ENCODE data around the gene KIAA1210. TPM values are rescaled to one million over a fixed set of nuclear protein-coding genes. Genes with fewer than 3 reads are reported as not detected.
A peak's percentile ranks its signal among the peaks of the same experiment; 100 is the strongest.

The KIAA1210 gene
- total RNA-seq, 1 experiment from 2014 or later, result not detected

DNA sequence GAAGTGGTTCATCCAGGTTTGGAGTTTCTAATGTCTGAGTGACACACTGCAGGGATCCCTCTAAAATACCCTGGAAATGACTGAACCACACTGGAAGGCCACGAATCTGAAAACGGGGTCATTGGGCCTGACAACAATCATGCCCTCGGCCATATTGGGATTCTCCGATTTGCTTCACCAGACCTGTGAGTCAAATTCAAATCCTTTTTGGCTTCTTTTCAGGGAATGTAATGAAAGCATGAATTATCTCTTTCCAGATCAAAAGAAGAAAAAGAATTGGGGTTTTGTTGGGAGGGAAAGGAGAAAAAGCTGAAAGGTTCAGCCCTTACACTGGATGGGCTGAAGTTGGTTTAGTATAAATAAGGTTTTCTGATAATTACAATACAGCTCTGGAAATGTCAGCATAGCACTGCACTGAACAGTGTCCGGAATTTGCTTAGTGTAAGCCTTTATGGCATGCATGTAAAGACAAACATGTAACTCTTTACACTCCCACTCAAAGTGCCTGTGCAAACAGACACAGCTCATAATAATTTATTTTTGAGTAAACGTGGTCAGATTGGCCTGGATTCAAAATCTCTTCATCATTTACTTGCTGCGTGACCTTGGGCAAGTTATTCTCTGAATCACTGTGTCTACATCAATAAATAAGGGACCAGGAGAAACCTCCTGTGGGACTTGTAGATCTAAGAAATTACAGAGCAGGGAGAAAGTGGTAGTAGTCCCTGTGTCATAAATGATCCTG is 33.4 kb downstream of the KIAA1210 start:
- peak; percentile 7 for DNase-seq (ENCODE audit: low spot score)

DNA sequence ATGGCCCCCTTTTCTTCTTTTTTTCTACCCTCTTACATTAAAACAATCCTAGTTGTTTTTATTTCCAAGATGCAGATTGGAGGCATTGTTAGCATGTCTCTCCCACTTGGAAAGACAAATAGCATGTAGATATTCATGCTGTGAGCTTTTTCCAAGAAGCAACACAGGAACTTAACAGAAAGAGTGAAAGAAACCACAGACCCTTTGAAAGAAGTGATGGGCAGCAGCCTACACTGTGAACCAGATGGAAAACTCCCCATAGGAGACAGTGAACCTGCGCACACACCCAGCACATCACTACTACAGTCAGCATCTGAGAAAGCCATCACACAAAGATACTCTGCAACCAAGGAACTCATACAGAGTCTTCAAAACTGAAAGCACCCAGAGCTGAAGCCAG is 37.0 kb downstream of the KIAA1210 start:
- DNase-seq (ENCODE audit: low spot score), result no peak

- no peak for DNase-seq (ENCODE audit: low spot score)
These were observed 38.0 kb downstream of the KIAA1210 start for GRCh38 chrX:119089619-119090018.

- DNase-seq (ENCODE audit: low spot score), result no peak
These were observed 40.5 kb downstream of the KIAA1210 start for GRCh38 chrX:119087121-119087520.

GRCh38 chrX:119084766-119085165 is 42.8 kb downstream of the KIAA1210 start:
- no peak for DNase-seq (ENCODE audit: low spot score)

DNA sequence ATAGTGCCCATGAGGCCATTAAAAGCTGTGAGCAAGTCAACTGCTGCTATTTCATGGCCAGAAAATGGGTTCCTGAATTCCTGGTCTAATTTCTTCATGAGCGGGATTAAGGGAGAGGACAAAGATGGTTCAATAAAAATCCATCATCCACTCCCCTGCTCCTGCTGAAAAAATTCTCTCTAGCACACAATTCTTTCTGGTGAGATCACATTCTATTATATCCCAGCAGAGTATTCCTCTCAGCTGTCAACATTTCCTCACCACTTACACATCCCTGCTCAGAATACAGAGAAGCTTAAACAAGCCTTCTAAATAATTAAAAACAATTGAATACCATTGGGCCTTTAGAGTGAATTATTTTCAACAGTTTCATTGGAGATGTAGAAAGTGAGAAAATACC is 45.3 kb downstream of the KIAA1210 start:
- DNase-seq (ENCODE audit: low spot score), result no peak

- DNase-seq (ENCODE audit: low spot score), result no peak
These were observed 52.2 kb downstream of the KIAA1210 start for GRCh38 chrX:119075270-119076025.

DNA sequence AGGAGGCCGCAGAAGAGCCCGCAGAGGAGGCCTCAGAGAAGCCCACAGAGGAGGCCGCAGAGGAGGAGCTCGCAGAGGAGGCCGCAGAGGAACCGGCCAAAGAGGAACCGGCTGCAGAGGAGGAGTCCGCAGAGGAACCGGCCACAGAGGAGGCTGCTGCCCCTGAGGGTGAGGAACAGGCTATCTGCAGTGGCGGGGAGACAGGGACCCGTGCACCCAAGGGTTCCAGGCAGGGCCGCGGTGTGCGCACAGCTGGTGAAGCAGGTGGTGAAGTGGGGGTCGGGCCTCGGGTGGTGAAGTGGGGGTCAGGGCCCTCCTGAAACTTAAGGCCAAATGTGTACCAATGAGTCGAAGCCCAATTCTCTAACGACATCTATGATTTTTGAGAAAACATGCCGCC is 53.7 kb downstream of the KIAA1210 start:
- no peak for DNase-seq (ENCODE audit: low spot score)

DNA sequence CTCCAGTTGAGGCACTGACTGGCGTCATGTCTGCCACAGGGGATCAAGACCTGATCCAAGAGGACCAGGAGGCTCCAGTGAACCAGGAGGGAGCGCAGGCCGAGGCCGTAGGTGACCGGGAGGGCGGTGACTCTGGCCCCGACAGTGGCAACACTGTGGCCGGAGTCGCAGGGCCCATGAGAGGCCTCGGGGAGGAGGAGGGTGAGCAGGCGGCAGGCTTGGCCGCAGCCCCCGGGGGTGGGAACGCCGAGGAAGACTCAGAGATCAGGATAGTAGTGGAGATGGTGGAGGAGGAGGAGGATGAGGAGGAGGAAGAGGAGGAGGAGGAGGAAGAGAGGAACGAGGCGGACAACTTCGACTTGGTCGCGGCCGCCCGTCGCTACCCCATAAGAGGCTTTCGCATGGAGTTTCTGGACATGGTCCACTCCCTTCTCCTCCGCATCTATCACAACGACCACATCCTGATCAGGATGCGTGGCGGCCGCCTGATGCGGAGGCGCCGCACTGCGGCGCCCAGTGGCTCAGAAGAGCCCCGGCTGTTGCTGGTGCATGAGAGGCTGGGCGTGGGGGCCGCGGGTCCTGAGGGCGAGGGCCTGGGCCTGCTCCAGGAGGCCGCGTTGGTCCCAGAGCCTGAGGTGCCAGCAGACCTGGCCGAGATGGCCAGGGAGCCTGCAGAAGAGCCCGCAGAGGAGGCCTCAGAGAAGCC is 54.3 kb downstream of the KIAA1210 start:
- no peak for DNase-seq (ENCODE audit: low spot score)

DNA sequence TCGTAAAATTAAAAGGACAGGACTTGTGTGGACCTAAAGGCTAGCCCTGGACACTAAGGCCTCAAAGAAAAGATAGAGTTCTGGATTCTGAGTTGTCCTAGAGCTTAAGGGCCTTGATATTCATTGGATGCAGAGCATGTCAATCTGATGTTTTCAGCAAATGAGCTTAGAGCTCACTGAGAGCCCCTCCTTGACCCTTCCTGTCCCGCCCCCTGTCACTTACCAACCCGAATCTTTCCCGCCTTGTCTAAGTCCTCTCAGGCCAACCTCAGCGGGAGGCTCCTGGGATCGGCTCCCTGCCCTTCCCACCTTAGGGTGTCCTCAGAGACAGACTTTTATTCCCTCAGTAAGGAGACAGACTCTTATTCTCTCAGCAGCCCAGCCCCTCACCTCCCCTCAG is 54.9 kb downstream of the KIAA1210 start, which contains the start of gene CT47C1:
Gene CT47C1 (plus strand): TSS at position 250 of the 400 bp plus-strand sequence. CDS start 233 bp downstream, outside the sequence.
- no peak for DNase-seq (ENCODE audit: low spot score)

GRCh38 chrX:119071381-119071780 is 56.2 kb downstream of the KIAA1210 start:
- no peak for DNase-seq (ENCODE audit: low spot score)

DNA sequence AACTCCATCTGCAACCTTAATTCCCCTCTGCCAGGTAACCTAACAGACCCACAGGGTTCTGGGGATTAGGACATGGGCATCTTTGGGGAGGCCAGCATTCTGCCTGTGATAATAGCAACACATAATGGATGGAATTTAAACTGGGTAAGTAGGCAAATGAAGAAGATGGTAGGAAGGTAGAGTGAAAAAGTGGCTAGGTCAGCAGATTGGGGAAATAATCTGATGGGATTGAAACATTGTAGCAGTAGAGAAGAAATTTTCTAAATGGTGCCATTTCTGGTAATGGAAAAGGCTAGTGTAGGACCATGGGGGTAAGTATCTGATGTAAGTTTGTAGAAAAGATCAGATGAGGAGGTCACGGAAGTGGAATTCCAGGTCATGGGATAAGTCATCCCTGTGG is 57.9 kb downstream of the KIAA1210 start:
- DNase-seq (ENCODE audit: low spot score), result no peak

DNA sequence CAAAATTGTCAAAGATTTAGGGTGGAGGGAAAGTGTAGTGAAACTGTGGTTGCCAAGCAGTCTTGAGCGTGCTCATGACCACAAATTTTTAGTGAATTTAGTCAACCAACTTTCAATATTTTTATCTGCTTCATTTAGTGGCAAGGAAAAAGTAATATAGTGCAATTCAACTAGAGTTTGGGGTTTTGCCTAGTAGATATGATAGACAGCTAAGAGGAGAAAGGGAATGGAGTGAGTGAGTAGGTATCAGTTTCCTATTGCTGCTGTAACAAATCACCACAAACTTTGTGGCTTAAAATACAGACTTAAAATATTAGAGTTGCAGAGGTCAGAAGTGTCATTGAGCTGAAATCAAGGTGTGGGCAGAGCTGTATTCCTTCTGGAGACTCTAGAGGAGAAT is 58.5 kb downstream of the KIAA1210 start:
- DNase-seq (ENCODE audit: low spot score), result no peak

DNA sequence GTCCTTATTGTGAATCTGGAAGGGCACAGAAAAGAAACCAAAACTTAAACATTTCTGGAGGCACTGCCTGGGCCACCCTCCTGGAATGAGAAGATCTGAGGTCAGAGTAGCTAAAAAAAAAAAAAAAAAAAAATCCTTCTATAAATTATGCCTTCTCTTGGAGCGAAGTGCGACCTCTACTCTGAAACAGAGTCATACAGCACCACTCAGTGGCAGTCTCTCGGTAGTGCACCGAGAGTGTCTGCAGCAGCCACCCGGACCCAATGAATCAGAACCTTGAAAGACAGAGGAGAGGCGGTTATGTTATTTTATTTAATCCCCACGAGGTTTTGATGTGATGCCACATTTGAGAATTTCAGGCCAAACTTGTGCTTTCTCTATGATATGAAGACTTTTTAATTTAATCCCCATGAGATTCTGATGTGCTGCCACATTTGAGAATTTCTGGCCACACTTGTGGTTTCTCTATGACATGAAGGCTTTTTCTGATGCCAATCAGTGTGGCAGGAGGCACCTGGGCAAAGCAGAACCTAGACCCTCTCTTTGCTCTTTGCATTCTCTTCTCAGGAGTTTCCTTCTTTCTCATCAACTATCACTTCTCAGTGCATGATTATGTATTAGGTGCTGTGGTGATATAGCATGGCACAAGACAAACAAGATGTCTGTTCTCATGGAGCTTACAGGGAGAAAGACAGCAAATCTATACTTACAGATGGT is 60.4 kb downstream of the KIAA1210 start:
- peak; percentile 64 for DNase-seq (ENCODE audit: low spot score)

DNA sequence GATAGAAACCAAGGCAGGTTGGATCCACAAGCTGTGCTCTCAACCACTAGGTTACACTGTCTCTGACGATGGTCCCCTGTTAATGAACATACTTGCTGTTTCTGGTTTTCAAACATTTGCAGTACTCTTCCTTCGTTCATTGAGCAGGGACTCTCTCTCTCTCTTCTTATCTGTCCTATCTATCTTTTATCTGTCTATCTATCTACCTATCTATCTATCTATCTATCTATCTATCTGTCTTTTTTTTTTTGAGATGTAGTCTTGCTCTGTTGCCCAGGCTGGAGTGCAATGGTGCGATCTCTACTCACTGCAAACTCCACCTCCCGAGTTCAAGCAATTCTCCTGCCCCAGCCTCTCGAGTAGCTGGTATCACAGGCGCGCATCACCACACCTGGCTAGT is 64.2 kb downstream of the KIAA1210 start:
- no peak for DNase-seq (ENCODE audit: low spot score)

DNA sequence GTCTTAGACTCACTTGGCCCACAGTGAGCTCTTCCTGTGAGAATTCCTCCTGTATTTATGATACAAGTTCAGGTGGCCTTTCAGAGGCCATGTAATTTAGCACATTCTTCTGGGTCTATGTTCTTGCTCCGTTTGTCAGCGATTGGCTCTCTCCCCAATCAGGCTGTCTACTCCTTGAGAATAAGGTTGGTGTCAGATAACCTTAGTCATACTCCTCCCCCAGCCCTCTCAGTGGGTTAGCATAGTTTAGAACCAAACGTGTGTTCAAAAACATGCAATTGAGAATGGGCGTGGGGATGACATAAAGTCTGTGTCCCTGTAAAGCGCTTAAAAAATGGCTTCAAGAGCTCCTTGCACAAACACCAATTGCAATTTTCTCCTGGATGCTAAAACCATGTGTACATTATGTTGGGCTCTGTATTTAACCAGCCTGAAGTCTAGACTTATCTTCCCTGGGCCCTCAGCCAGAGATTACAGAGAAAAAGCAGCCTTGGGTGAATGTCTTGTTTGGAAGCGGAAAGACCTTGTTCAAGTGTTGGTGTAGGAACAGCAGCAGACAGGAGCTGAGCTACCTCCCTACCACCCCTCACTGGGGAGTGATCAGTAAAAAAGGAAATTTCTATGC is 64.8 kb downstream of the KIAA1210 start:
- DNase-seq (ENCODE audit: low spot score), result no peak

- DNase-seq (ENCODE audit: low spot score), result no peak
These were observed 71.9 kb downstream of the KIAA1210 start for GRCh38 chrX:119055687-119056086.

GRCh38 chrX:119045884-119046283 is 81.7 kb downstream of the KIAA1210 start:
- DNase-seq (ENCODE audit: low spot score), result no peak

DNA sequence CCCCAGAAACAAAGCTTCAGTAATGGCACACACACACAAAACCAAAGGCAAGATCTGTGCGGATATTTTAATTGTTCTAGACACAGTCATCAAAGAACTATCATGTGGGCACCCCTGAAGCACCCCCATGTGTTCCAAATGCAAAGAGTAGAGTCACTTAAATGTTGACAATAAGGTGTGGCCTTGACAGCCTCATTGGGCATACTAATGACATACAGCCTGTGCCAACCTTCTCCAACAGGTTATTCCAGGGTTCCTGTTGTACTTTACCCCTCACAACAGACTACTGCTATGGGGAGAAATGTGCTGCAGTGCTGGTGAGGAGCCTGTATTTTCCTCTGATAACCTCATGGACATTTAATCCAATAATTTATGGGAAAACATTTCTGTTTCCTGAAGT is 84.6 kb downstream of the KIAA1210 start:
- DNase-seq (ENCODE audit: low spot score), result no peak

GRCh38 chrX:119042040-119042439 is 85.6 kb downstream of the KIAA1210 start:
- no peak for DNase-seq (ENCODE audit: low spot score)

DNA sequence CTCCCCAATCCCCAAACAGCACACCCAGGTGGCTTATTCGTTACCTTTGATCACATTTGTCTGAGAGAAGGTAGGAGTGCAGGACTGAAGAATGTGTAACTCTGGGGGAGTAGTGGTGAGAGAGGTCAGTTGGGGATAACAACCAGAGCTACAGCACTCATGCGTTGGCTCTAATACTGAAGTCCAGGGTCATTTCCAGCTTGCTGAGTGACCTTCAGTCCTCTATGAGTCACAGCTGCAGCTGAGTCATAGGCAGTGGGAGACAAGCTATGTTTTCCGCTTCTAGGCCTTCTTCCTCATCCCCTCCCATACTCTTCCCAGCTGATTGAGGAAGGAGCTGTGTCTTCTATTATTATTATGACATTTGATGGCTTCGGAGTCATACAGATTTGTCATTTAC is 86.4 kb downstream of the KIAA1210 start:
- peak; percentile 52 for DNase-seq (ENCODE audit: low spot score)

Data from HT-29 (cell line).